ENCODE results near the gene MCC.

MCC gene

GRCh38 chr5:113125371-113125770 is 362.9 kb downstream of the MCC start:
- DNase-seq, result no peak

- DNase-seq, result no peak
Observed at GRCh38 chr5:113124914-113125313, 363.3 kb downstream of the MCC start.

GRCh38 chr5:113124265-113124664 is 364.0 kb downstream of the MCC start:
- no peak for DNase-seq

- no peak for DNase-seq
Observed at GRCh38 chr5:113123618-113124017, 364.6 kb downstream of the MCC start.

GRCh38 chr5:113122053-113122452 is 366.2 kb downstream of the MCC start:
- no peak for DNase-seq

GRCh38 chr5:113119246-113119924 is 368.9 kb downstream of the MCC start:
- DNase-seq, result no peak

GRCh38 chr5:113118765-113119164 is 369.5 kb downstream of the MCC start:
- no peak for DNase-seq

GRCh38 chr5:113118298-113118697 is 370.0 kb downstream of the MCC start:
- no peak for DNase-seq

- no peak for DNase-seq
Observed at GRCh38 chr5:113117543-113118115, 370.6 kb downstream of the MCC start.

GRCh38 chr5:113115956-113116355 is 372.3 kb downstream of the MCC start:
- no peak for DNase-seq

- DNase-seq, result no peak
Observed at GRCh38 chr5:113115061-113115460, 373.2 kb downstream of the MCC start.

GRCh38 chr5:113114559-113114958 is 373.7 kb downstream of the MCC start:
- no peak for DNase-seq

- no peak for DNase-seq
Observed at GRCh38 chr5:113112435-113112834, 375.8 kb downstream of the MCC start.

- no peak for DNase-seq
Observed at GRCh38 chr5:113110117-113110516, 378.1 kb downstream of the MCC start.

- DNase-seq, result no peak
Observed at GRCh38 chr5:113109344-113109743, 378.9 kb downstream of the MCC start.

- no peak for DNase-seq
Observed at GRCh38 chr5:113108485-113108884, 379.8 kb downstream of the MCC start.

- no peak for DNase-seq
Observed at GRCh38 chr5:113106821-113107220, 381.4 kb downstream of the MCC start.

- no peak for DNase-seq
Observed at GRCh38 chr5:113105693-113106280, 382.5 kb downstream of the MCC start.

GRCh38 chr5:113103330-113103729 is 384.9 kb downstream of the MCC start:
- DNase-seq, result no peak

GRCh38 chr5:113102121-113102531 is 386.1 kb downstream of the MCC start:
- no peak for DNase-seq

GRCh38 chr5:113100981-113101380 is 387.3 kb downstream of the MCC start:
- no peak for DNase-seq

GRCh38 chr5:113099822-113100221 is 388.4 kb downstream of the MCC start:
- DNase-seq, result no peak

GRCh38 chr5:113098378-113098777 is 389.9 kb downstream of the MCC start:
- DNase-seq, result no peak

GRCh38 chr5:113095831-113096230 is 392.4 kb downstream of the MCC start:
- no peak for DNase-seq

- DNase-seq, result no peak
Observed at GRCh38 chr5:113093558-113093957, 394.7 kb downstream of the MCC start.

Measured in NCI-H2029 (cell line).